AG09309 (cell line): ENCODE data around the gene MISP.

Experiments used
- DNase-seq: peaks from one replicate; pipeline ENCODE4 v3.0.0-alpha.2; 2010; ENCODE audit warnings: low read depth
- H3K4me3 ChIP-seq: 2 replicates; pipeline ENCODE4 v1.5.1; 2011; ENCODE audit warnings: mild to moderate bottlenecking, low read depth, low read length, moderate library complexity; ENCODE audit not compliant: control insufficient read depth
- TF ChIP-seq, protein P1 (sequence below): IDR thresholded peaks from 2 replicates; pipeline ENCODE4 v1.5.1; 2011; ENCODE audit warnings: mild to moderate bottlenecking, low read depth, low read length, inconsistent platforms; ENCODE audit not compliant: insufficient read depth, control insufficient read depth; ENCODE audit errors: missing control alignments

Gene MISP

DNA sequence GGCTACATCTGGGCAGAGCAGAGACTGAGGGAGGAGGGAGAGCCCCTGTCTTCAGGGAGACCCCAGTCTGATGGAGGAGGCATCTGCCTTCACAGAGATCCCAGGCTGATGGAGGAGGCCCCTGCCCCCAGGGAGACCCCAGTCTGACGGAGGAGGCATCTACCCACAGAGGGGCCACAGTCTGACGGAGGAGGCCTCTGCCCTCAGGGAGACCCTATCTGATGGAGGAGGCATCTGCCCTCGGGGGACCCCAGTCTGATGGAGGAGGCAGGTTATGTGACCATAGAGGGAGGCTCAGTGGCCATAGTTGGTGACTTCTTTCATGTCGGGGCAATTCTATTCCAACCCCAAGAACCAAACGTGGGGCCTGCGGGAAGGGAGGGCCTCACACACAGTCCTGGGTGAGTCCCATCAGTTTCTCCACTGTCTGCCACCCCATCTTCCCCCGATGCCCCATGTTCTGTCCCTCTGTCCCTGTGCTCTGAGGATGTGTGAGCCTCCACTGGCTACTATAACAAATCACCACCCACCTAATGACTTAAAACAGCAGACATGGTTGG, 14.3 kb downstream of the MISP start:
- no peak for DNase-seq
- H3K4me3 ChIP-seq, result no peak overlapping the region

DNA sequence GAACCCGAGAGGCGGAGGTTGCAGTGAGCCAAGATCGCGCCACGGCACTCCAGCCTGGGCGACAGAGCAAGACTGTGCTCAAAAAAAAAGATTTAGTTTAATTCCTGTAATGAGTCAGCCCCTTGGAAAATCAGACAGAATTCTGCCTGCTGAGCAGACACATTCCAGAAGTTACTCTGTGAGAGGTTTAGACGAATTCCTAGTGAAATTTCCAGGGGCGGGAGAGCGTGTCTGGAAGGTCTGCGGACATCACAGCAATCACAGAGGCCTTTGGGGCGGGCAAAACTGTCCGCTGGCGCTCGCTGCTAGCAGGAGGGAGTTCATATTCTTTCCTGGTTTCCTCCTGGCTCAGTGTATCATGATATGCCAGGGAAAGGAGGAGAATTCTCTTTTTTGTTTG, 17.5 kb downstream of the MISP start:
- TF ChIP-seq, protein P1, sequence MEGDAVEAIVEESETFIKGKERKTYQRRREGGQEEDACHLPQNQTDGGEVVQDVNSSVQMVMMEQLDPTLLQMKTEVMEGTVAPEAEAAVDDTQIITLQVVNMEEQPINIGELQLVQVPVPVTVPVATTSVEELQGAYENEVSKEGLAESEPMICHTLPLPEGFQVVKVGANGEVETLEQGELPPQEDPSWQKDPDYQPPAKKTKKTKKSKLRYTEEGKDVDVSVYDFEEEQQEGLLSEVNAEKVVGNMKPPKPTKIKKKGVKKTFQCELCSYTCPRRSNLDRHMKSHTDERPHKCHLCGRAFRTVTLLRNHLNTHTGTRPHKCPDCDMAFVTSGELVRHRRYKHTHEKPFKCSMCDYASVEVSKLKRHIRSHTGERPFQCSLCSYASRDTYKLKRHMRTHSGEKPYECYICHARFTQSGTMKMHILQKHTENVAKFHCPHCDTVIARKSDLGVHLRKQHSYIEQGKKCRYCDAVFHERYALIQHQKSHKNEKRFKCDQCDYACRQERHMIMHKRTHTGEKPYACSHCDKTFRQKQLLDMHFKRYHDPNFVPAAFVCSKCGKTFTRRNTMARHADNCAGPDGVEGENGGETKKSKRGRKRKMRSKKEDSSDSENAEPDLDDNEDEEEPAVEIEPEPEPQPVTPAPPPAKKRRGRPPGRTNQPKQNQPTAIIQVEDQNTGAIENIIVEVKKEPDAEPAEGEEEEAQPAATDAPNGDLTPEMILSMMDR, result no peak
- H3K4me3 ChIP-seq, result no peak overlapping the region
- peak; percentile 70 for DNase-seq

More for the DNA sequence above, 14.3 kb downstream of the MISP start:
- TF ChIP-seq, protein P1, result no peak

DNA sequence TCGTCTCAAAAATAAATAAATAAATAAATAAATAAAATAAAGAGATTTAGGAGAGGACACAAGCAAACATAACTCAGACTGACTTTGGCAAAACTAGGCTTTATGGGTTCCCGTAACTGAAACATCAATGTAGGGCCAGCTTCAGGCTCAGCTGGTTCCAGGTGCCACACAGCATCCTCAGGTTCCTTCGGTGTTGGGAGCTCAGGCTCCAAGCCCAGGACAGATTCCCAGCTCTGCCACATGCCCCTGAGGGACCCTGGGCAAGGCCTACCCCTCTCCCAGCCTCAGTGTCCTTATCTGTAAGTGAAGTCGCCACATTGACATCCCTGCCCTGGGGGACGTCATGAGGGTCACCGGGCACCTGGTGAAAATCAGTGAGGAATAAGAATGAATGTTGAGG, 18.7 kb downstream of the MISP start:
- no peak for DNase-seq
- TF ChIP-seq, protein P1, result no peak
- no peak overlapping the region for H3K4me3 ChIP-seq

DNA sequence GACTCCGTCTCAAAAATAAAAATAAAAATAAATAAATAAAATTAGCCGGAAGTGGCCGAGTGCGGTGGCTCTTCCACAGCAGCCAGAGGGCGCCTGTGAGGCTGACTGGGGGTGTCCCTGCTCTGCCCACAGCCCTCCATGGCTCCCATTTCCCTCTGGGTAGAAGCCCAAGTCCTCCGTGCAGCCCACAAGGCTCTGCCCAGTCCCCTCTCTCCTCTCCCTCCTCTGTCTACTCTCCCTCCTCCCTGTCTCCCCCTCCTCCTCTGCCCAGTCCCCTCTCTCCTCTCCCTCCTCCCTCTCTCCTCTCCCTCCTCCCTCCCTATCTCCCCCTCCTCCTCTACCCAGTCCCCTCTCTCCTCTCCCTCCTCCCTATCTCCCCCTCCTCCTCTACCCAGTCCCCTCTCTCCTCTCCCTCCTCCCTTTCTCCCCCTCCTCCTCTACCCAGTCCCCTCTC, 20.4 kb downstream of the MISP start:
- DNase-seq, result no peak
- no peak overlapping the region for H3K4me3 ChIP-seq
- TF ChIP-seq, protein P1, result peak; percentile 68

DNA sequence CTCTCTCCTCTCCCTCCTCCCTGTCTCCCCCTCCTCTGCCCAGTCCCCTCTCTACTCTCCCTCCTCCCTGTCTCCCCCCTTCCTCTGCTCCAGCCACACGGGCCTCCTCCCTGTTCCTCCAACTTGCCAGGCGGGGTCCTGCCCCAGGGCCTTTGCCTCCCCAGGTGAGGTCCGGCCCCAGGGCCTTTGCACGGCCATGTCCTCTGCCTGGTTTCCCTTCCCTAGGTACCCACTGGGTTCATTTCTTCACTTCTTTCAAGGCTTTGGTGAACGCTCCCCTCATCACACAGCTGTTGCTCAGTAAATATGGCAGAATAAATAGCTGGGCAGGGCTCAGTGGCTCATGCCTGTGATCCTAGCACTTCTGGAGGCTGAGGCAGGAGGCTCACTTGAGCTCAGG, 21.2 kb downstream of the MISP start:
- TF ChIP-seq, protein P1, result no peak
- H3K4me3 ChIP-seq, result no peak overlapping the region
- DNase-seq, result no peak

DNA sequence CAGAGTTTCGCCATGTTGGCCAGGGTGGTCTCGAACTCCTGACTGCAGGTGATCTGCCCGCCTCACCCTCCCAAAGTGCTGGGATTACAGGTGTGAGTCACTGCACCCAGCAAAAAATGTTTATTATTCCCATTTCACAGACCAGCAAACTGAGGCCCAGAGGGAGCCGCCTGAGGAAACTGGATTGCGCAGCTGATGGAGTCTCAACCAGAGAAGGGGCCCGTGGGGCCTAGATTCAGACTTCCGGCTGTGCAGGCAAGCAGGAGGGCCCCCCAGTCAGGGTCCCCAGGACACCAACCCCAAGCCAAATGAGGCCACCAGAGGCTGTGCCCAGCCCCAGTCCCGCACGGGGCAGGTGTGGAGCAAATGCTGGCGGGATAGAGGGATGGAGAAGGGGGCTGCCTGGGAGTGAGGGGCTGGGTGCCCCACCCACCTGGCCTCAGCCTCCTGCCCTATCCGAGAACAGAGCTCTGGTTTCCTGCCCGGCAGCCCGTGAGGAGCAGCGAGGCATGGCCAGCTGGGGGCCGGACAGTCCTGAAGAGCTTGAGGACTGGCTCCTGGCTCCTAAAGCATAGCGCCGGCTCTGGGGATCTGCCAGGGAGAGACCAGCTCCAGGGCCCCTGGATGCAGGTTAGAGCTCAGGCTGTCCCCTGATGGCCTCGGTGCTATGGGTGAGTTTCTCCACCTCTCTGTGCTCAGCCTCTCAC, 22.0 kb downstream of the MISP start:
- H3K4me3 ChIP-seq, result no peak overlapping the region
- no peak for DNase-seq
- TF ChIP-seq, protein P1, result no peak
